ENCODE measurements around the gene CADM4.
"Not testable (repeated sequence)": the region's sequence is repeated elsewhere in the genome, so short reads cannot be mapped to it uniquely, and the experiment has no call there.

CADM4 gene

DNA sequence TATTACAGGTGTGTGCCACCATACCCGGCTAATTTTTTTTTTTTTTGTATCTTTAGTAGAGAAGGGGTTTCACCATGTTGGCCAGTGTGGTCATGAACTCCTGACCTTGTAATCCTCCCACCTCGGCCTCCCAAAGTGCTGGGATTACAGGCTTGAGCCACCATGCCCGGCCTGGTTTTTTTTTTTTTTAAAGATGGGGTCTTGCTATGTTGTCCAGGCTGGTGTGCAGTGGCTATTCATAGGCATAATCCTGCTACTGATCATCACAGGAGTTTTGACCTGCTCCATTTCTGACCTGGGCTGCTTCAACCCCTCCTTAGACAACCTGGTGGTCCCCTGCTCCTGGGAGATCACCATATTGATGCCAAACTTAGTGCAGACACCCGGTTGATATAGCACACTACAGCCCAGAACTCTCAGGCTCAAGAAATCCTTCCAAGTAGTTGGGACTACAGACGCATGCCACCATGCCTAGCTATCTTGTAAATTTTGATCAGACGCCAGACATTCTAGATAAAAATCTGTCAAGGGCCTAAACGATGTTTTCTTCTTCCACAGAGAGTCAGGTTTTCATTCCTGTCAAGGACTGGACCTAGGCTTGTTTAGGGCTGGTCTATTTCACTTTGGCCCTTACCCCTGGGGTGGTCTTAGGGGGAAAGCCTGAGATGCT is 20.8 kb upstream of the CADM4 start:
- TF ChIP-seq, protein P1, sequence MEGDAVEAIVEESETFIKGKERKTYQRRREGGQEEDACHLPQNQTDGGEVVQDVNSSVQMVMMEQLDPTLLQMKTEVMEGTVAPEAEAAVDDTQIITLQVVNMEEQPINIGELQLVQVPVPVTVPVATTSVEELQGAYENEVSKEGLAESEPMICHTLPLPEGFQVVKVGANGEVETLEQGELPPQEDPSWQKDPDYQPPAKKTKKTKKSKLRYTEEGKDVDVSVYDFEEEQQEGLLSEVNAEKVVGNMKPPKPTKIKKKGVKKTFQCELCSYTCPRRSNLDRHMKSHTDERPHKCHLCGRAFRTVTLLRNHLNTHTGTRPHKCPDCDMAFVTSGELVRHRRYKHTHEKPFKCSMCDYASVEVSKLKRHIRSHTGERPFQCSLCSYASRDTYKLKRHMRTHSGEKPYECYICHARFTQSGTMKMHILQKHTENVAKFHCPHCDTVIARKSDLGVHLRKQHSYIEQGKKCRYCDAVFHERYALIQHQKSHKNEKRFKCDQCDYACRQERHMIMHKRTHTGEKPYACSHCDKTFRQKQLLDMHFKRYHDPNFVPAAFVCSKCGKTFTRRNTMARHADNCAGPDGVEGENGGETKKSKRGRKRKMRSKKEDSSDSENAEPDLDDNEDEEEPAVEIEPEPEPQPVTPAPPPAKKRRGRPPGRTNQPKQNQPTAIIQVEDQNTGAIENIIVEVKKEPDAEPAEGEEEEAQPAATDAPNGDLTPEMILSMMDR (IDR thresholded peaks at IDR 0.05; ENCODE audit: low read depth, low read length): no peak
- DNase-seq (ENCODE audit: extremely low read depth, low read depth): no peak

DNA sequence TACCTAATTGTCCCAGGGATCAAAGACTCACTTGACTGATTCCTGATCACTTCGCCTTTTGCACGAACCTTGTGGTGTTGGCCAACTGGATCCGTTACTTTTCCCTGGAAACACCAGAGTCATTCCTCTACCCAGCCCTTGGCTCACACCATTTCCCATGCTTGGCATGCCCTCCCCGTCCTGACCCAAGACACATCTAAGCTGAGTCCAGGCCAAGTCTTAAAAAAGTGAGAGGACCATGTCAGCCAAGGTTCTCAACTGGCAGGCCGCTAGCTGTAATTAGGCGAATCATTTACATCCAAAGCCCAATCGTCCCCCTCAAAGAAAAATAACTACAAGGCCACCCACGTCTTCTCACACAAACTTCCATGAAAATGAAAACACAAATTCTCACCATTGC is 18.8 kb upstream of the CADM4 start:
- TF ChIP-seq, protein P1 (IDR thresholded peaks at IDR 0.05; ENCODE audit: low read depth, low read length): no peak
- no peak for DNase-seq (ENCODE audit: extremely low read depth, low read depth)

DNA sequence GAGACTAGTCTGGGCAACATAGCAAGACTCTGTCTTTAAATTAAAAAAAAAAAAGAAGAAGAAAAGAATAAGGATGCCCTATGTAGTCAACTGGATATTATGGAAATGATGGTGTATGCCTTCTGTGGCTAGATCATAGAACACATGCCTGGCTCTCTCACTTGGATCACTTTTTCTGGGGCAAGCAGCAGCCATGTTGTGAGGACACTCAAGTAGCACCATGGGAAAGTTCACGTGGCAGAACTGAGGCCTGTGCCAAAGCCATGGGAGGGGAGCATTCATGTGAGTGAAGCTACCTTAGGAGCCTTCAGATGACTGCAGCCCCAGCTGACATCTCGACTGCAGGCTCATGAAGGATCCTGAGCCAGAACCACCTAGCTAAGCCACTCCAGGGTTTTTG is 18.4 kb upstream of the CADM4 start:
- TF ChIP-seq, protein P1 (IDR thresholded peaks at IDR 0.05; ENCODE audit: low read depth, low read length): no peak
- DNase-seq (ENCODE audit: extremely low read depth, low read depth): no peak

DNA sequence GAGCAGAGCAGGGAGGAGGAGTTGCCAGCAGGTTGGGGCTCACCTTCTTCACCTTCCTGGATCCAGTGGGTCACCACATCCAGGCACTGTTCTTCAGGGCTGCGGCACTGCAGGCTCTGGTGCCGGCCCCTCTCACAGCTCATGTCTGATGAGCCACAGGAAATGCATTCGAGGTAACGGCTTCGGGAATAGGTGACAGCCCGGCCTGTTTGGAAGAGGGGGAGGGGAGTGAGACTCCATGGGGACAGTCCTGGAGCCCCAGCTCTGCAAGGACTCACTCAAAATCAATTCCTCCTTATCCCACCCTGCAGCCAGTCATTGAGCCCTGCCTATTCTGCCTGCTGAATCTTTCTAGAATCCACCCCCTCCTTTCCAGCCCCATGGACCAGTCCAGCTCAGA is 16.8 kb upstream of the CADM4 start:
- no peak for DNase-seq (ENCODE audit: extremely low read depth, low read depth)

DNA sequence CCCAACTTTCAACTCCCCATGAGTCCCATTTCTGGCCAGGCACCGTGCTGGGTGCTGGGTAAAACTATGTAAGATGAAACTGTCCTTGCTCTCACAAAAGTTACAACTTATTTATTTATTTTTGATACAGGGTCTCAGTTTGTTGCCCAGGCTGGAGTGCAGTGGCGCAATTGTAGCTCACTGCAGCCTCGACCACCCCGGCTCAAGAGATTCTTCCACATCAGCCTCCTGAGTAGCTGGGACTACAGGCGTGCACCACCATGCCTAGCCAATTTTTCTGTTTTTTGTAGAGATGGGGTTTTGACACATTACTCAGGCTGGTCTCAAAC is 12.9 kb upstream of the CADM4 start:
- TF ChIP-seq, protein P1 (IDR thresholded peaks at IDR 0.05; ENCODE audit: low read depth, low read length): no peak
- DNase-seq (ENCODE audit: extremely low read depth, low read depth): no peak

More for the DNA sequence above, 16.8 kb upstream of the CADM4 start:
- TF ChIP-seq, protein P1 (IDR thresholded peaks at IDR 0.05; ENCODE audit: low read depth, low read length): no peak

DNA sequence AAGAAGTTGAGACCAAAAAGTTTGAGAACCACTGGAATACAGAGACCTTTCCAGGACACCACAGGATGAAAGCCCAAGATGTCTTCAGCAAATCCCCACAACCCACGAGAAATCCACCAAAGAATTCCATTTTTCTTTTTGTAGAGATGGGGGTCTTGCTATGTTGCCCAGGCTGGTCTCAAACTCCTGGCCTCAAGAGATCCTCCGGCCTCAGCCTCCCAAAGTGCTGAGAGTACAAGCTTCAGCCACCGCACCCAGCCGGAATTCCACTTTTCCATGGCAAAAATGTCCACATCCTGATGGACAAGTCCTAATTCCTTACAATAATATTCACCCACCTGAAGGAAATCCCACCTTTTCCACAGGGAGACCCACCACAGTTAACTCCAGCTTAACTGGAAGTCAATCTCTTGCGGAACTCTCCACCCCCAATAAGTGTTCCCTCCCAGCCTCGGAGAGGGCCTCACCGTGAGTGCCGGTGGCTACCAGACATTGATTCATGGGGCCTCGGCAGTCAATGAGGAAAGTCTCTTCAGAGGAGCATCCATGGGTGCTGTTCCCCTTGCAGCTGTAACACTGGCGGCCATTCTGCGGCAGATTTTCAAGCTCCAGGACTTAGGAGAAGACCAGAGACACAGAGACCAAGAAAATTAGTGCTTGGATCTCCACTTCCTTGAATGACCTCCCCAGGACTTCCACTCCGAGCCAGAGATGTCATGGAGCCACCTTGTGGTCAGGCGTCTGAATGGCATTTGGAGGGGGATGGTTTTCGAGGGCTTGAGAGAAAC is 12.3 kb upstream of the CADM4 start:
- no peak for DNase-seq (ENCODE audit: extremely low read depth, low read depth)
- TF ChIP-seq, protein P1 (IDR thresholded peaks at IDR 0.05; ENCODE audit: low read depth, low read length): peak; percentile 86

DNA sequence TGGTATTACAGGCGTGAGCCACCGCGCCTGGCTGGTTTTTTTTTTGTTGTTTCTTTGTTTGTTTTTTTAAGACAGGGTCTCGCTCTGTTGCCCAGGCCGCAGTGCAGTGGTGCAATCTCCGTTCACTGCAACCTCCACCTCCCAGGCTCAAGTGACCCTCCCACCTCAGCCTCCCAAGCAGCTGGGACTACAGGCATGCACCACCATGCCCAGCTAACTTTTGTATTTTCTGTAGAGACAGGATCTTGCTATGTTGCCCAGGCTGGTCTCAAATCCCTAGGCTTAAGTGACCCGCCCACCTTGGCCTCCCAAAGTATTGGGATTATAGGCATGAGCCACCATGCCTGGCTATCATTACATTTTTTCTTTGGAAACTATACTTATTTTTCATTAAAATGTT is 10.6 kb upstream of the CADM4 start:
- not testable (repeated sequence) for DNase-seq (ENCODE audit: extremely low read depth, low read depth)
